Peyer's patch (tissue), 4 donors: ENCODE data around the gene CATSPER3. TPM values are rescaled to one million over a fixed set of nuclear protein-coding genes. Genes with fewer than 3 reads are reported as not detected.
A peak's percentile ranks its signal among the peaks of the same experiment; 100 is the strongest.

ENCODE experiments used
- DNase-seq, 3 donors: peaks; one replicate each; pipeline ENCODE4 v3.0.0-alpha.2; 2017 to 2019
- H3K27ac ChIP-seq, 4 donors: fragments of 200-600 bp; sonication (generic); one replicate each; pipeline ENCODE4 v1.5.1; 2016 to 2019
- H3K27me3 ChIP-seq, 2 donors: fragments of 200-600 bp; sonication (generic); one replicate each; pipeline ENCODE4 v1.5.1; 2019
- H3K36me3 ChIP-seq, 3 donors: fragments of 200-600 bp; sonication (generic); one replicate each; pipeline ENCODE4 v1.5.1; 2016 to 2019
- H3K4me1 ChIP-seq, 4 donors: fragments of 200-600 bp; sonication (generic); one replicate each; pipeline ENCODE4 v1.5.1; 2016 to 2019
- H3K4me3 ChIP-seq, 4 donors: fragments of 200-600 bp; sonication (generic); 1 replicate in 3 of 4; 2 replicates in 1 of 4; pipeline ENCODE4 v1.5.1; 2016 to 2019; ENCODE audit warnings: mild to moderate bottlenecking in 1 of 4
- H3K9me3 ChIP-seq, 4 donors: fragments of 200-600 bp; sonication (generic); one replicate each; pipeline ENCODE4 v1.5.1; 2016 to 2019; ENCODE audit warnings: mild to moderate bottlenecking in 1 of 4
- POLR2A ChIP-seq, 2 donors: fragments of 450-650 bp; IDR thresholded peaks; one replicate each; pipeline ENCODE4 v1.5.1; 2017; ENCODE audit warnings: antibody characterized with exemption in 2 of 2, mild to moderate bottlenecking in 2 of 2, moderate library complexity in 2 of 2
- total RNA-seq, 4 donors: library from RNA; depleted of rRNA; stranded (reverse); fragments of >200 nt; gene quantifications; one replicate each; pipeline ENCODE4 v1.1.0, GENCODE V29; 2016
- TF ChIP-seq, protein P1 (sequence below), 6 experiments: fragments of 450-650 bp in 4 of 6; fragments of 200-600 bp in 2 of 6; sonication (generic) in 1 of 6; IDR thresholded peaks; one replicate each; pipeline ENCODE4 v1.5.1; 2017 to 2019; ENCODE audit warnings: antibody characterized with exemption in 6 of 6, mild to moderate bottlenecking in 3 of 6, moderate library complexity in 1 of 6

CATSPER3 gene
- total RNA-seq, 4 donors from 2014 or later = 1.1 to 2.5 (median 2.4) TPM; not detected in 1

- H3K27me3 ChIP-seq = peaks cover 0 to 65% of the 10 kb centered on the region in 2 donors
- no peaks in the 10 kb centered on the region for H3K9me3 ChIP-seq
- DNase-seq = no peak
- no peak overlapping the region for H3K4me3 ChIP-seq
- no peaks in the 10 kb centered on the region for H3K36me3 ChIP-seq
- TF ChIP-seq POLR2A (IDR thresholded peaks at IDR 0.05) = no peak
- TF ChIP-seq, protein P1, sequence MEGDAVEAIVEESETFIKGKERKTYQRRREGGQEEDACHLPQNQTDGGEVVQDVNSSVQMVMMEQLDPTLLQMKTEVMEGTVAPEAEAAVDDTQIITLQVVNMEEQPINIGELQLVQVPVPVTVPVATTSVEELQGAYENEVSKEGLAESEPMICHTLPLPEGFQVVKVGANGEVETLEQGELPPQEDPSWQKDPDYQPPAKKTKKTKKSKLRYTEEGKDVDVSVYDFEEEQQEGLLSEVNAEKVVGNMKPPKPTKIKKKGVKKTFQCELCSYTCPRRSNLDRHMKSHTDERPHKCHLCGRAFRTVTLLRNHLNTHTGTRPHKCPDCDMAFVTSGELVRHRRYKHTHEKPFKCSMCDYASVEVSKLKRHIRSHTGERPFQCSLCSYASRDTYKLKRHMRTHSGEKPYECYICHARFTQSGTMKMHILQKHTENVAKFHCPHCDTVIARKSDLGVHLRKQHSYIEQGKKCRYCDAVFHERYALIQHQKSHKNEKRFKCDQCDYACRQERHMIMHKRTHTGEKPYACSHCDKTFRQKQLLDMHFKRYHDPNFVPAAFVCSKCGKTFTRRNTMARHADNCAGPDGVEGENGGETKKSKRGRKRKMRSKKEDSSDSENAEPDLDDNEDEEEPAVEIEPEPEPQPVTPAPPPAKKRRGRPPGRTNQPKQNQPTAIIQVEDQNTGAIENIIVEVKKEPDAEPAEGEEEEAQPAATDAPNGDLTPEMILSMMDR (IDR thresholded peaks at IDR 0.05) = no peak
- peaks cover 0 to 44% (median 27%) of the 10 kb centered on the region in 4 donors for H3K4me1 ChIP-seq
- H3K27ac ChIP-seq = peak overlapping the region in 1 of 4 donors; percentile 11
These were observed 68.7 kb downstream of the CATSPER3 start for GRCh38 chr5:135036405-135036804.

GRCh38 chr5:135037519-135038204 lies 70.0 kb downstream of the CATSPER3 start:
- Histone ChIP-seq H3K4me1 (peaks cover 0 to 42% (median 26%) of the 10 kb centered on the region in 4 donors), H3K9me3 (no peaks in the 10 kb centered on the region), H3K4me3 (no peak overlapping the region), H3K27ac (peak overlapping the region in 2 of 4 donors; percentile 26 to 35), H3K36me3 (no peaks in the 10 kb centered on the region), H3K27me3 (peaks cover 0 to 61% of the 10 kb centered on the region in 2 donors)
- DNase-seq = no peak
- TF ChIP-seq, protein P1 (IDR thresholded peaks at IDR 0.05) = no peak
- TF ChIP-seq POLR2A (IDR thresholded peaks at IDR 0.05) = no peak

- peaks cover 0 to 54% of the 10 kb centered on the region in 2 donors for H3K27me3 ChIP-seq
- H3K4me3 ChIP-seq = peak overlapping the region in 1 of 4 donors; percentile 33
- H3K36me3 ChIP-seq = no peaks in the 10 kb centered on the region
- H3K9me3 ChIP-seq = no peaks in the 10 kb centered on the region
- TF ChIP-seq POLR2A (IDR thresholded peaks at IDR 0.05) = no peak
- TF ChIP-seq, protein P1 (IDR thresholded peaks at IDR 0.05) = no peak
- peaks cover 0 to 36% (median 22%) of the 10 kb centered on the region in 4 donors for H3K4me1 ChIP-seq
- peak overlapping the region in 2 of 4 donors; percentile 26 to 35 for H3K27ac ChIP-seq
- no peak for DNase-seq
These were observed 70.6 kb downstream of the CATSPER3 start for GRCh38 chr5:135038205-135038812.

- TF ChIP-seq, protein P1 (IDR thresholded peaks at IDR 0.05) = no peak
- TF ChIP-seq POLR2A (IDR thresholded peaks at IDR 0.05) = no peak
- no peak for DNase-seq
- Histone ChIP-seq H3K4me3 (peak overlapping the region; percentile 6 to 41 (median 34)), H3K9me3 (no peaks in the 10 kb centered on the region), H3K27ac (peak overlapping the region in 2 of 4 donors; percentile 26), H3K27me3 (peaks cover 0 to 49% of the 10 kb centered on the region in 2 donors), H3K36me3 (no peaks in the 10 kb centered on the region), H3K4me1 (peaks cover 0 to 30% (median 18%) of the 10 kb centered on the region in 4 donors)
These were observed 71.1 kb downstream of the CATSPER3 start for GRCh38 chr5:135038813-135039270.

DNA sequence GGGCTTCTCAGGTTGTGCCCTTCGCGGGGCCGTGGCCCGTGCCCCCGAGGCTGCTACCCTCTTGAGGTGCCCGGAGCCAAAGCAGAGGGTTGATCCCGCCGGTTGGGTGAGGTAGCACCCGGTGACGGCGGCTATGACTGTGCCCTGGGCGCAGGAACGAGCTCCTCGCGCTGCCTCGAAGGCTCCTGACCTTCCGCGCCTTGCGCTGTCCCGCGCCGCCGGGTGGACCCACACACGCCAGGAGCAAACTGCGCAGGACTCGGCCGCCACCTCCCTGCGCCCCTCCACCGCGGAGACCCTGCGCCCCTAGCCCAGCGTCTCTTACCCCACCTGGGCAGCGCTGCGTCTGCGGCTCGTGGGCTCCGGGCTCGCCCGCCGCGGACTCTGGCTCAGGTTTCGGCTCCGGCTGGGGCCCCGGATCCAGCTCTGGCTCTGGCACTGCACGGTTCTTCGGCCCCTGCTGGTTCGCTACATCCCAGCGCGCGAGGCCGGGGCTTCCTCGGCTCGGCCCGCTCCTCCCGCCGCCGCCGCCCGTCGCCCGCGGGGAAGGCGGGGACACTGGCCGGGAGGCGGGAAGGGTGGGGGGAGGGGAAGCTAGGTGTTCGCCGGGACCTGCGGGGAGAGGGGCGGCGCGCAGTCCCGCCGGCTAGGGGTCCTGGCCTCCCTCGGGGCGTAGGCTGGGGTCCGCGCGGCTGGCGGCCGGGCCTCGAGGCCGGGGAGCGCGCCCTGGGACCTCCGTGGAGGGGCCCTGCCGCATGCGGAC lies 71.7 kb downstream of the CATSPER3 start:
- Histone ChIP-seq H3K36me3 (no peaks in the 10 kb centered on the region), H3K27ac (peak overlapping the region in 3 of 4 donors; percentile 20 to 26 (median 26)), H3K4me3 (peak overlapping the region; percentile 6 to 41 (median 34)), H3K27me3 (peaks cover 0 to 45% of the 10 kb centered on the region in 2 donors), H3K9me3 (no peaks in the 10 kb centered on the region), H3K4me1 (peaks cover 0 to 24% (median 15%) of the 10 kb centered on the region in 4 donors)
- DNase-seq = no peak
- TF ChIP-seq, protein P1 (IDR thresholded peaks at IDR 0.05) = no peak
